RPMI7951 (cell line): ENCODE measurements around the gene IKZF2. TPM values are rescaled to one million over a fixed set of nuclear protein-coding genes. Genes with fewer than 3 reads are reported as not detected.

Experiments
- DNase-seq: peaks from one replicate; pipeline ENCODE4 v3.0.0-alpha.2; 2012; ENCODE audit warnings: low read depth
- total RNA-seq: library from RNA; depleted of rRNA; stranded (reverse); fragments of >200 nt; shearing (Covaris generic); gene quantifications from 2 replicates; pipeline ENCODE4 v1.2.3, GENCODE V29; 2014

The IKZF2 gene
- total RNA-seq, 1 experiment from 2014 or later, result 4.1 TPM

DNA sequence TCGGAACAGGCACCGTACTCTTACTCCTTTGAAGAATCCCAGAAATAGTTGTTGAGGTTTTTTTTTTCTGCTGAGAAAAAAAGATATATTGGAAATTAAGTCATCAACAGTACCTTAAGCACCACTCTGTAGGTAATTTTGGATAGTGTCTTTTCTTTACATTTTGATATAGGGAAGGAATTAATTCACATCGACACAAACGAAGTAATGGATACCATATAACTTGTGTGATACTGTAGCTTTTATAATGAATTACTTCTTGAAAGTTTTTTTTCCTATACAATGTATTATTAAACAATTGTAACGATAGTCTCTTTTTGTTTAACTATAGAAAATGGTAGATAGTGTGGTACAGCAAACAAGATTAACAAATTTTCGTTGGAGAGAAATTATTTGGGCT lies 1.5 kb upstream of the IKZF2 start:
- no peak for DNase-seq

- peak; percentile 70 for DNase-seq
These were observed 818 bp upstream of the IKZF2 start for GRCh38 chr2:213152065-213152794.

DNA sequence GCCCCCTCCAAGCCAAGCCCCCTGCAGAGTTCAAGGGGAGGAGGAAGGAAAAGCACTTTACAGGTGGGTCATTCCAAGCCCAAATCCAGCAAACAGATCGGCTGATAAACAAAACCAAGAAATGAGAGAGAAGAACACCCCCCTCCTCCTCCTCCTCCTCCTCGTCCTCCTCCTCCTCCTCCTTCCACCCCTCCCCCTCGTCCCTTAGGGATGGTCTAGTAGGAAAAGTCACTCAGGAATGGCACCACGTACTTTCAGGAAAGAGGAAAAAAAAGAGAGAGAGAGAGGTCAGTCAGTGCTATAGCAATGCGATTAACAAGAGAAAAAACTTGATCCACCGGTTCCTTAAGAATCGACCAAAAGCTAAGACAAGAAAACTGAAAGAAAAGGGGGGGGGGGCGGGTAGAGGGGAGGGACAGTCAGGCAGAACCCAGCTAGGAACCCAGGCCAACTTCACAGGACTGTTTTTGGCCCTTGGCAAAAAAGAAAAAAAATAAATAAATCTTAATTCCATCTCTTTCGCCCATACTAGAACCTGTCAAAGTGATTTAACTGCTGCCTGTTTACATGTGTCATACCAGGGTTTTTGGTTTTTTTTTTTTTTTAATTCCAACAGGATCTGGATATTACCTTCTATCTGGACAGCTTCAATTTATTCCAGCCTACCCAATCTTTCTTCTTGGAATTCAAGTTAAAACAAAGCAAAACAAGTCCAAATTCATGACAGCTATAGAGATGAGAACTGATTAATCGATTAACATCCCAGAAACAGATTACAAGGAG lies 906 bp downstream of the IKZF2 start:
- DNase-seq, result peak; percentile 15

DNA sequence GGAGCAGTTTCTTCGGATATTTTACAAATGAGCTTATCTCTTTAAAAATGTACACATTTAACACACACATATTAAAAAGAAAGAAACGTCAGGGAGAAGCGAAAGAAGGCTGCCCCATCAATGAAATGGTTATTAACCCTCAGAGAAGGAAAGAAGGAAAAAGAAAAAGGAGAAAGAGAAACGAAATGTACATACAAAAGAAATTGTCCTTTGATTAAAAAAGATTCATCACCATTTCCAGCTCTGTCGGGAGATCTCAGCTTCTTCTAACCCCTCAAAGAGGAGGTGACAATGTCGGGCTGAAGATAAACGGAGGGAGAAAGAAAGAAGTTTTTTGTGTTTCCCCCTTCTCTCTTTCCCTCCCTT lies 1.5 kb downstream of the IKZF2 start:
- DNase-seq, result no peak

DNA sequence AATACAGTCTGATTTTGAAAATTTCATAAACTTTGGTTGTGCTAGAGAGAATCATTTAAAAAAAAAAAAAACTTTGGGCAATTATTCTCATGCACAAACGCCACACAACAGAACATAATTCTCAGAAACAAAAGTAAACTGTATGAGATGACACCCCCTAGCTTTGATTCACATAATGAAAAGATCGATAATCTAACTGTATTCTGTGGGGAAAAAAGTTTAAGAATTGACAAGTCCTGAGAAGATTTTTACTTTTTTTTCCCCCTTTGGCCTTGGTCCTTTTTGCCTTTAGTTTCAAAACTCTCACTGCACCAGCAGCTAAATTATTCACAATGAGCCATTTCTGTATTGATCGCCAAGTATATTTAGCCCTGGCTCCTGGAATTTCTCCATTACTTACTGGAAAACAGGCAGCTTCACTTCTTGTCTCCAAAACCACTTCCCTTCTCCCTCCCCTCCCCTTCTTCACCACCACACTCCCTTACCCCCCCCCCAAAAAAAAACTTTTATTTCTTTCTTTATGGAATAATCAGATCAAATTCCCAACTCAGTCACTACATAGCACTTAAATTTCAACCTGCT lies 2.0 kb downstream of the IKZF2 start:
- no peak for DNase-seq

DNA sequence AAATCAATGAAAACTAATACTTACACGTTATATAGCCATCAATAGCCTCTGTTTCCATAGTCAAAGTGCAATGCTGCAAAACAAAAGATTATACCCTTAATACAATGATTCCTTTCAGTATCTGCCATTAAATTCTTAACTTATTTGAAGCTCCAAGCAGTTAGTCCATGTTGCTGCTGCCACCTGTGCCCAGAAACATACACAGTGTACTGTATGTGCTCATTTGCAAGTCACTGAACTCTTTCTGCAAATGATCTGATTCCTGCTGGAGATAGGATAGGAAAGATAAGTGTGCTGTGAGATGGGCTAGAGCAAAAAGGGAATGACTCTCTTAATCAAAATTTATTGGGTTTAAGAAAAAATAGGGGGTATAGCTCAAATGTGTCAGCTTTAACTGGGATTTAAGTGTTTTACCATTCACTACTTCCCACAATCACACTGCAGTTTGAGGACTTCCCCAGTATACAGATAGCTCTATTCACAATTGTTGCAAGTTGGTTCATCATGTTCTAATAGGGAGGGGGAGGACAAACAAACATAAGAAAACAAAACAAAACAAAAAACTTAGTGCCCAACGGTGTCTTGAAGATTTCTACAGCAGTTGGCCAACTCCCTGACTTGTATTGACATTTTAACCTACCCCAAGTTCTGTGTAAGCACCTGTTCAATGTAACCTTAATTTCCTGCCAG lies 2.7 kb downstream of the IKZF2 start:
- no peak for DNase-seq

DNA sequence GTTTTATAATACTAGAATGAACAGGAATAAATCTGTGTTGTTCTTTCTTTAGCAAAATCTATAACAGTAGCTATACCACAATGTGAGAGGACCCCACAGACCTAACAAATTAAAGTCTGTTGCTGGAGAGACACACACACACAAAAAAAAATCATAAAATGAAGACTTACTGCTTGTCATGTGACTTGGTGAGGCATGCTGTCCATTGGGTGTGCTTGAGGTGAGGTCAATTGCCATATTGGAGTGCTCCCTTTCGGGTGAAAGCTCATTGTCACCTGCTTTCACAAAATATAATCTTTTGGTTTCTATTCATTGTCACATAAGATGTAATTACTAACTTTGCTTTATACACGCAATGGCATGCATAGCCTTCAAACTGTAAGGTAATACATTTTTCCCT lies 3.9 kb downstream of the IKZF2 start:
- DNase-seq, result no peak

- DNase-seq, result no peak
These were observed 5.6 kb downstream of the IKZF2 start for GRCh38 chr2:213145715-213146242.

- DNase-seq, result no peak
These were observed 14.3 kb downstream of the IKZF2 start for GRCh38 chr2:213137064-213137463.

DNA sequence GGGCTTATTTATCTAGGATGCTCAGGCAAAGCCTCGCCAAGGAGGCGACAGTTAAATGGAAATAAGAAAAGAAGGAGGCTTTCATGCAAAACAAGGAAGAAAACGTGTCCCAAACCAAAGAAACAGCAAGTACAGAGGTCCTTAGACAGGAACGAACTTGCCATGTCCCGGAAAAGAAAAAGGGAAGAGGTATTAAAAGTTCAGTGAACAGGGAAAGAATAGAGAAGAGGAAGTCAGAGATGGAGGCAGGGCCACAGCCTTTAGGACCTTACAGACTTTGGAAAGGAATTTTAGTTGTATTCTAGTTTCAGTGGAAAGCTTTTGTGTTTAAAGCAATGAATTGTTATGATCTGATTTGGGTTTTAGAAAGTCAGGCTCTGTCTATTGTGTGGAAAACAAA lies 22.1 kb downstream of the IKZF2 start:
- DNase-seq, result no peak

GRCh38 chr2:213125646-213126347 lies 25.6 kb downstream of the IKZF2 start:
- peak; percentile 7 for DNase-seq

- DNase-seq, result peak; percentile 9
These were observed 28.7 kb downstream of the IKZF2 start for GRCh38 chr2:213122725-213123124.

GRCh38 chr2:213121690-213122089 lies 29.7 kb downstream of the IKZF2 start:
- DNase-seq, result no peak

- DNase-seq, result peak; percentile 57
These were observed 32.2 kb downstream of the IKZF2 start for GRCh38 chr2:213119061-213119809.

DNA sequence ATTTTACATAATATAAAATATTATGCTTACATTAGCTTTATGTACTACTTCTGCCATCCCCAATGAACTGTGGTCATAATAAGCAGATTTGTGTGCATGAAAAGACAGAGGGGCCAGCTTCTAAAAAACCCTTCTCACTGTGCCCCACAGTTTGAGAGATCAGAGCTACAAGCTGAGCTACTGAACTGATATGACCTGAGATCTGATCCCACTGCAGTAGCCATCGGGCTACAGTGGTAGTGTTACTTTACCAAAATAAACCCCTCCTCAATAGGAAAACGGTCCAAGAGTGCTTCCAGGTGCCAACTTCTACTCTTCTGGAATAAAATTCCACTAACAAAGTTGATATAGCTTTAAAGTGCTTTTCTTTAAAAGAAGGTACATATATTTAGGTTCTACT lies 43.1 kb downstream of the IKZF2 start:
- no peak for DNase-seq

DNA sequence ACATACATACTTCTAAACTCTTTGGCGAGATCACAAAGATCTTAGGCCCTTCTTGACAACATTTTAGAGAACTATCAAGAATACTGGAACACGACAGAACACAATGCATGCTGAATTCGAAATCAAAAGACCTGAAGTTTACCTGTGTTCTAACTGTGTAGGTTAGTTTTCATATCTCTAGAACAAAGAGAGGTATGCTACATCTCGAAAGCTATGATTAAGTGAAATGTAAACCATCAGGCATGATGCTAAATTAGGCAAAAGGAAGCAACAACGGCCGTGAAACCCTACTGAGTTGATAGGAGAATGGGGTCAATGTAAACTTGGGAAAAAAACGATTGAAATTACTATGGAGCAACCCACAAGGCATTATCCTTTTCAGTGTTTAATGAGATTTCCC lies 43.7 kb downstream of the IKZF2 start:
- no peak for DNase-seq

DNA sequence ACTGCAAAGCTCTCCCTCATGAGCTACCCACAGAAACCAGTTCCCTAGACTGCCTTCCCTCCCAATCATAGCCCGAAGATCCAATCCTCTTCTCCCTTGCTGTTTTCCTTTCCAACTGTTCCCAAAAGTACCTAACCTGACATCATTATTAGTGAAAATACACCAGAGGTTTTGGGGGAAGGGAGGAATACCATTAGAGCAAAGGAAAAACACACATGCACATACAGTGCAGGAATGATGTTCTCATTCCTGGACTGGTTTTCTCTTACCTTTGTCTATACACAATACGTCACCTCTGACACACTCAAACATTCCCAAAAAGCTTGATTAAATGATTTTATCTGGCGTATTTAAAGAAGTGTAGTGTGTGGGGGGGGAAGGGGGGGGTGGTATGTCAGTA lies 46.2 kb downstream of the IKZF2 start:
- DNase-seq, result no peak

DNA sequence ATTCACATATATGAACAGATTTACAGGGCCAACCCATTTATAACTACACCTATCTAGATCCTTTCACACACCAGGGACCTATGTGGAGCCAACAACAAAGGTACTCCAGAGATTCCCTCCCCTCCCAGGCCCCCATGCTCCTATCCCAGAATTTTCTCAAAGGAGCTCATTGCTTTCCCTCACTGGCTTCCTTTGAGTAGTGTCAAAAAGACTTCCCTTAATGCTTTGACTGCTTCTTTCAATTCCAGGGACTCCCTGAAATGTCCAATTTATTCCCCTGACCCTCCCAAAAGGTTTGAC lies 46.6 kb downstream of the IKZF2 start:
- DNase-seq, result no peak

- DNase-seq, result peak; percentile 49
These were observed 47.1 kb downstream of the IKZF2 start for GRCh38 chr2:213104092-213104902.
